GM21576 (cell line): ENCODE data around the gene PRPF18.

Experiments used
- ATAC-seq: cut with Tn5 transposase; IDR thresholded peaks from one replicate; pipeline ENCODE4 v1.9.1; 2021; ENCODE audit warnings: mild to moderate bottlenecking, moderate library complexity; ENCODE audit not compliant: unreplicated experiment

Gene PRPF18

DNA sequence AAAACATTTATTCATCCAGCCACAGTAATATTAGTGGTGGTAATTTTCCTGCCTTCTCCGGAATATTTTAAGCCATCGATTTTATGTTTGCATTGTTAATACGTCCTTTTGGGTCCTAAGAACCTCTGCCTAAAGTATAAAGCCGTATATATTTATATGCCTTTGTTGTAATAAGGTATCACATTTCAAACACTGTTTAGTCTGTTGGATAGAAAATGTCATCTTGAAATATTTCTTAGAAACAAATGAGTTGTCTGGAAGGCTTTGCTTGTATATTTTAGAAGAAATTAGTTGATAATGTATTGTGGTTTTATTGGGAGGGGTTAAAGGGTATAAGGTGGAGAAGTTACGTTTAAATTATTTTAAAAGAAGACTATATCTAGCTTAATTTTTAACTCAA, 11.1 kb downstream of the PRPF18 start:
- ATAC-seq = no peak

DNA sequence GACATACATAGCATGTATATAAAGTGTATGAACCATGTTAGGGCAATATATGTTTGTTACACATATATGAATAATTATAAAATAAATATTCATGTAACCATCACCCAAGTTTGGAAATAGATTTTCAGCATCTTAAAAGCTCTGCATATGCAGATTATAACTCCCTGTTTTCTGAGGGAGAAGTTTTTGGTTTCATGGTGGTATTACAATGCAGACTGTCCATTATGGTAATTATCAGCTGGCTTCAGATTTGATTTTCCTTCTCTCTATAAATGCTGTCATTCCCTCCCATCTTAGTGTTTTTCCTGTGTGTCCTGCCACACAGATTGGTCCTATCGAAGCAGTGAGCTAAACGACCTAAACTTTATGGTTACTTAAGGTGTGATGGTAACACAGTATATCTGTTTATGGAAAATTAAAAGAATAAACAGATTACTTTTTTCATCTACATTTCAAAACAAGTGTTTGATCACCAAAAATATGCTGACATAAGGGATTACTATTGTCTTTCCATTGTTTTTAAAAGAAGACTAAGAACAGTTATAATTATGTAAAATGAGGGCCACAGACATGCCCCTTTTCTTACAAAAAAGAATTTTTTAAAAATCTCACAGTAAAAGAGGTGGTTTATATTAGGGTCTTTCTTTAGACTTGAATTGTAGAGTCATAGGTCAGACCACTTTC, 17.7 kb downstream of the PRPF18 start:
- ATAC-seq = no peak

DNA sequence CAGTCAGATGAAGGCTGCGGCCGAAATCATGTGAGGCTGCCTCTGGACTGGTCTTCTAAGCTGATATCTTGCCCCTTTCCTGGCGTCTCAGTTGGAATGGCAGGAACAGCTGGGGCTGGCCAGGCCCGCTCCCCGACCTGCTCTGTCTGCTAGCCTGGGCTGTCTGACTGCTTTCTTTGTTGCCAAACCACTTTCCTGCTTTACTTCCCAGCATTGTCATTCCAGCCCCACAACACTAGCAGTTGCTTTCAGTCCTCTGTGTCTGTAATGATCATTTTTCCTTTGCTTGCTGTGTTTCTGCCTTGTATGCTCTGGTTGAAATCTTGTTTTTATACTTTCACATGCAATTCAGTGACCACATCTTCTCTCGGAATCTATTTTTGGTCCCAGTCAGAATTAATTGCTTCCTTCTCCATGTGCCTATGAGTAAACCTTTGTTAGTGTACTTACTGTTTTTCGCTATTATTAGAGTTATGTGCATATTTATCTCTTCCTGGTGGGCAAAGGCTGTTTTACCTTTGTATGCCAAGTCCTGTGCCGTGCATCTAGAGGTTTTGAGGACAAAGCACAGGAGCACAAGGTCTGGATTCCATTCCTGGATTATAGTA, 21.6 kb downstream of the PRPF18 start:
- ATAC-seq = no peak

DNA sequence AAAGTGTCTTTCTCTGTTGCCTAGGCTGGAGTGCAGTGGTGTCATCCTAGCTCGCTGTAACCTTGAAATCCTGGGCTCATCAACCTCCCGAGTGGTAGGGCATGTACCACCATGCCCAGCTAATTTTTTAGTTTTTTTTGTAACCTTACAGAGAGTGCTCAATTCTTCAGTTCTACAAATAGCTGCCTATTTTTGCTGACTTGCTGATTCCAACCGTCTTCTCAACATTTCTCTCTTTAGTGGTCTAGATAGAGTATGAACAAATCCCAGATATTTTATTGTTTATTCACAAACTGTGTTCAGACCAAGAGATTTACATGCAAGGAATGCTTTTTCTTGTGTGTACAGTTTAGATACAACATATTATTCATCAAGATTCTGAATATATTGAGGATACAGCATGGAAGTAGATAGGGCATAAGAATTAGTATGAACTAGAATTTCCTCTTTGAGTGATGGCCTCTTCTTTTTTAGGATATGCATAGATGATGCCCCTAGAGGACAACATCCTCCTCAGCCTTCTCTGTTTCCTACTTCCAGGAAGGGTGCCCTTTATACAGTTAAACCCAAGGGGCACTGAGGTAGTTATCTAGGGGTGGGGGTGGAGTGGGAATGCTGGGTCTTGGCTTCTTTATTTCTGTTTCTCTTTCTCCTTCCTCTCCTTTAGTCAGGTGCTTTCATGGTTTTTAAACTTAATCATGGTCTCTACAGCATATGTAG, 26.0 kb downstream of the PRPF18 start:
- ATAC-seq = no peak

DNA sequence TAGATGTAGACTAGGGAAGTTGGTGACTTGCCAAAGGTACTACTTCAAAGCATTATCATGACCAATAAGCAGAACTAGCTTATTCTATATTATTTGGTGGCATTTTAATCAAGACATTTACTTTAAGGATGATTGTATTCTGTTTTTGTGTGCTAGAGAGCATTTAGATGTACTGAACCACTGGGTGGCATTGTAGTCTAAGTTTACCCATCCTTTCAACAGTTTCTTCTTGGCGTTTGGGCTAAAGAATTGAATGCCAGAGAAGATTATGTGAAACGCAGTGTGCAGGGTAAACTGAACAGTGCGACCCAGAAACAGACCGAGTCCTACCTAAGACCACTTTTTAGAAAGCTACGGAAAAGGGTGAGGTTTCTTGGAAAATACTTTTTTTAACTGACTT, 26.8 kb downstream of the PRPF18 start:
- ATAC-seq = no peak

DNA sequence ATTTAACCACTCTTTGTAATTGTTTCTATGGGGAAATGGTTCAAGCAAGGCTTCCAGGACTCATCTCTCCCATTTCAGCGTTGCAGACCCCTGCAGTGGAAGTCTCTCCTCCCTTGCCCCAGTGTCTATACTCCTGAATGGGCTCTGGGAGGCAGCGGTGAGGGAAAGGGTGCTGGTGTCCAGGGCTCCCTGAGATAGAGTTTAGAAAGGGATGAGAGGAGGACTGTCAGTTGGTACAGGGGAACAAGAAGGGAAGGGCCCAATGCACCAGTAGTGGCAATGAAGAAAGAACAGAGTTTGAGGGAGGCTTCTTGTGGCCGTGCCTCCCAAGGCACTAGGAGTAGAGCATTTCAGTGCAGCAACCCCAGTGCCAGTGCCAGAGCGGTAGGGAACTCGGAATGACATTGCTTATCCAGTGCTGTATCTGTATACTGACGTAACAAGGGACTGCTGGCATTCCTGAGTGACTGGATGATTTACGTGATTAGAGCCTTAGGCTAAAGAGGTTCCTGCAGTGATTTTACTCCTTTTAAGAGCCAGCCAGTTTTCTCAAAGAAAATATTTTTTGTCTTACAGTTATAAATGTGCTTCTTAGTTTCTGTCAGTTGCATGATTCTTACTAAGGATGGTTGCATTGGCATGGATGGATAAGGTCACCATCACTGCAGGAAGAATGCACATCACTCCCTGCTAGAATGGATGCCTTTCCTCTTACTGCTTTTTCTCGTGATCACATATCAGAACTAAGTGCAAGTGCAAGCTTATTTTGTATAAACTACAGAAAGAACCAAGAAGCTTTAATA, 28.0 kb downstream of the PRPF18 start:
- ATAC-seq = no peak

DNA sequence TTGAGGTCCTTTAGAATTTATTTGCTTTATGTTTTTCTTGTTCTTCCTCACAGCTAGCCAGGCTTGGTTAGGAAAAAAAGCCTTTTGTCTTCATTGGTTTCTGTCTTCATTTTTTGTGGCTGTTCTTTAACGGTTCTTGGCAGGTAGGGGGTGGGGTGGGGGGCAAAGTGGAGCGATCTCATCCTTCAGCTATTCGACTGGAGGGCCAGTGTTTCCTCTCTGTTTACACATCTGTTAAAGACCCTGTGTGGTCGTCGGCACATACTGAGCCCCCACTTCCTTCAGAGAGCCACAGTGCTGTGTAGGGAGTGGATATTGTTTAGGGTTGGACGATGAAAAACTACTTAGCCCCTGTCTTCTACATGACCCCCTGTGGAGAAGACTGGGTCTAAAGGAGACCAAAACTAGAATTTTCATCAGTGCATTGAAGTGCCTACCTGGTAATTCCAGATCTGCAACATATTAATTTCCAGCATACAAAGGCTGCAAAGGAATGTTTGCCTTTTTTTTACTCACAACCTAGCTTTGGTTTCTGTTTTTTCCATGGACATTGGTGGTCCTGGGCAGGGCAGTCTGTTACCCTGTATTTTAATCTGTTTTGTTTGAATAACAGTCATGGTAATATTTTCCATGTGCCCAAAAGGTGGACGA, 29.0 kb downstream of the PRPF18 start:
- no peak for ATAC-seq

DNA sequence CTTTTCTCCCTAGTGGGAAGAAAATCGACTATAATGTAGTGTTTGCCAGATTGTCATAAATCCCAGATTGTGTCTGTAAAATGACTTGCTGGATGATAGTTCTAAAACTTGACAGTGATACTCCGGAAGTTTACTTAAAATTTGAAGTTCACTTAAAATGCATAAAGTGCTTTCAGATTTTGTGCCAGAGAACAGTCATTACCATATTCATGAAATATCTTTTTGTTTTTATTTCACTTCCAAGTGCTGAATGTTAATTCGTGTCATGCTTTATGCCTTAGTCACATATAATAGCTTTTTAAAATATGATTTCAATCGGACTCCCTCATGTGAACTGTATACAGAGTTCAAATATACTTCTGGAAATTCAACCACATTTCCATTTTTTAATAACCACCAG, 30.4 kb downstream of the PRPF18 start:
- no peak for ATAC-seq

DNA sequence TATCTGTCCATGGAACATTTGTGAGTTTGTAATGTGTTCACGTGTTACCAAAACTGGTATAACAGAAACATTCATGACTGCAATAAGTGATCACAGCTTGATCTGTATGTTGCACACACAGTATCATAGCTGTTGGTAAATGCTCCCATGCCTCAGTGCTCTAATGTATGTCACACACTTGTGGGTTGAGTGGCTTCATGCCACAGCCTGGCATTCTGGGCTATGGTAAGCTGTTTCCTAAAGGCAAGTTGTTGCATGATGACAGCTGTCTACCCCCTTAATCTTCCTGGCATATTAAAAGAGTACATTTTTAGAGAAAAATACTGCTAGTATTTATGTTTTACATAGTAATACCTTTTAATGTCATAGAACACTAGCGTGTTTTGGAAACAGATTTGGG, 35.2 kb downstream of the PRPF18 start:
- ATAC-seq = no peak

DNA sequence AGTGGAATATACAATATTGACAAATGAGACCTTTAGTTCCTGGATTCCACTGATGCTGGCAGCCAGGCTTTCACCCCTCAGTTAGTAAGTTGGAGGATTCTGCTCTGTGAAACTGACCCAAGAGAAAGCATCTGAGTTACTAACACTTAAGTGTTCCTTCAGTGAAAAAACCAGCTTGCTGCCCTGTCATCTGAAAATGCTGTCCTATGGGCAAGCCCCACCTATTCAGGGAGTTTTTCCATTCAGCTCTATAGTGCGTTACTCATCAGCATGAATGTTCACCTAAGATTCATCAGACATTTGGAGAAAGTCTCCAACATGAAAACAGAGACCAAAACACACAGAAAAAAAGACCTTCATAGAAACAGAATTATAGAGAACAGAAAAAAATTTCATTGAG, 37.9 kb downstream of the PRPF18 start:
- ATAC-seq = no peak

DNA sequence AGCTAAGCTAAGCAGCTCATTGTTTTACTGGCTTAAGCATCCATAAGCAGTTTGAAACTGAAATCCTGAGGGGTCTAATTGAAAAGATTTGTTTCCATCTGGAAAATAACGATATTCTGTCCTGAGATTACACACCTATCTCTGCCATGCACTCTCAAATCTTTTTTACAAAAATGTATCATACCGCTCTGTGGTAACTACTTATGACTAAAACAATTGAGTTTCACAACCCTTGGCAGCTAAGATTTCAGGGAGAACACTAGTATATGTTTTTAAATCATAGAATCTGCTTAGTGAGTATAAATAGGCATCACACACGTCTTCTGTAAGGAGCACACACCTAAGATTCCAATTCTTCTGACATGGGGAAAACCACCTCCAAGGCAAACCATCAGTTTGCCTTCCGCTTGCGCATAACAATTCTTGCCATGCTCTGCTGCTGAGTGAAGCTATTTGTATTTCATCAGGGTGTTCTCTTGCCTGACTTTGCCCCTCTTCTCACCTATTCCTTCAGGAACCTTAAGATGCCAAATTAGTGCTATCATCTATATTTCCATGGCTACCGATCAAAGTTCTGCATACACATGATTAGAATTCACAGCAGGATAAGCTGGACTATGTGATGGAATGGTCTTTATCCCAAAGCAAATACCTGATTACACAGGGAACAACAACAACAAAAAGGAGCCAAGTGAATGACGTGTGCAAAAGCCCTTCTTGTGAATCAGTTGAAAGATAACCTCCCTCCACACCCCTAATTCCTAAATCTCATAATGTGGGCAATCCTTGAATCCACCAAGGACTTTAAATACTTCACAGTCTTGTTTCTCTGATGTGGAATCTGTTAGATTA, 40.9 kb downstream of the PRPF18 start:
- no peak for ATAC-seq

DNA sequence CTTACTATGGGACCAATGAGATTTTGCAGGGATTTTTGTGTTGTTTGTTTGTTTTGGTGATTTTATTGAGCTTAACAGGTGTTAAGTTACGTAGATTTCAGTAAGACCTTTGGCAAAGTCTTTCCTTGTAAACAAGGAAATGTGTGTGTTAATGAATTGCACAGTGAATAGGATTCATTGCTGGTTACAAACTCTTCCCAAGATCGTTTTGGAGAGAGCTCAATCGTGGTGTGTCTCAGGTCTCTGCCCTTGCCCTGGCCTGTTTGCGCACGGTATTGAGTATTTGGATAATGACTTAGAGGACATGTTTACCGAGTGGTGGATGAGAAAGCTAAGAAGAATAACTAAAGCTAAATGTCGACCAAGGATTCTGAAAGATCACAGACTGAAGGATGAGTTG, 41.9 kb downstream of the PRPF18 start:
- no peak for ATAC-seq

DNA sequence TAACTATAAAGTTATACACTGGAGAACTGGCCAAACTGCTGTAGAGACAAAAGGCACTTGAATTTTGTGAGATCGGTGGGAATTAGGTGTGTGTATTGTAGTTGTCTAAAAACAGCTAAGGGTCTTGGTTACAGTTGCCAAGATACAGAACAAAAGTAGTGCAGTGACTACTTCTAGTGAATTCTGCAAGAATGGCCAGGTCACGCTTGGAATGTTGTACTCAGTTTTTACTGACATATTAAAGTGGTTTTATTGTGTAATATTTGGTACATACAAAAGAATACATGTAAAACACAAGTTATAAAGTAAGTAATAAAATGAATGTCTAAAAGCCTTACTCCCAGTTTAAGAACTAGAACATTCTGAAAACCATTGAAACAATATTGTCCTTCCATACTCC, 42.4 kb downstream of the PRPF18 start:
- ATAC-seq = no peak

DNA sequence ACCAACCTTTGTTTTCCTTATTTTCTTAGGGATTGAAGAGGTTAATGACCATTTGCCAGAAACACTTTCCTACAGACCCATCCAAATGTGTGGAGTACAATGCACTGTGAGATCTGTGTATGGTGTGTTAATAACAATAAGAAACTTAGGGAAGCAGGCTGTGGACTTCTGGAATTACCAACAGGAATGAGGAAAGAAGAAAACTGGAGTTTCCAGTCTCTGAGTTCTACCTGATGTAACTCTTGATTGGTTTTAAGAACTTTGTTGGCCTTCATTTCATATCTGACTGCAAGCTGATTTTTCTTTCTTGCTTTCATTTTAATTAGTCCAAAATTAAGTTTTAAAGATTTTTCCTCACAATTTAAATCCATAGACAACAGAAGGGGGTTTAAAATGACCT, 43.5 kb downstream of the PRPF18 start:
- ATAC-seq = no peak

DNA sequence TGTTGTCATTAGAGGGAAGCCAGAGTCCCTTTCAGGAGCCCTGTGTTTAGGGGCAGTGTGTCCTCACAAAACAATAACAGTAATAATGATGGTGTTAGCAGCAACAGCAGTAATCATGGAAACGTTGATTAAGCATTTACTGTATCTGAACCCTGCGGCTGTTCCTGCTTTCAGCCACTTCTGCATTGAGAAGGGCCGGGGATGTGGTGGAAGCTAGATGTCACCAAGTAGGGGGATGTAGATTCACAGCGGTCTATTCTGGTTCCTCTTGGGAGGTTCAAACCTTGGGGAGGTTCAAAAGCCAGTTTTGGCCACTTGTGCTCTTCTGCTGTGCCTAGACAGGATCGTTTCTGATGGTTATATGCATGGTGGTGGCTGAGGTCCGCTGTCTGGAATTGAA, 44.8 kb downstream of the PRPF18 start:
- ATAC-seq = no peak

DNA sequence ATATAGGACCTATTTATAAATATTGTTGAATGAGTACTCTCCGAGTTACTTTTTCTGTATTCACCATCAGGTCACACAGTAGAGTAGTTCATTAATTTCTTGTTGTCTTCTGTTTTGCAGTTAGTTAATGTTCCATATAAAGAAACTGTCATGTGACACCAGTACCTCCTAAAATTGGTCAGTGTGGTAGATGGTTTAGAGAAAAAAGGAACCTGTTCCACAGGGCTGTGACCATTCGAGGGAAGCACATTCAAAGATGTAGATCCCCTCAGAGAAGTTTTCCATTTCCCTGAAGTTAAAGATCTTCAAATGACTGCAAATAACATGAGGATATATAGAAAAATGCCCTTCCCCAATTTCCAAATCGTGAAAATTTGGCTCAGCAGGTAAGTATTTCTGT, 45.7 kb downstream of the PRPF18 start:
- no peak for ATAC-seq

DNA sequence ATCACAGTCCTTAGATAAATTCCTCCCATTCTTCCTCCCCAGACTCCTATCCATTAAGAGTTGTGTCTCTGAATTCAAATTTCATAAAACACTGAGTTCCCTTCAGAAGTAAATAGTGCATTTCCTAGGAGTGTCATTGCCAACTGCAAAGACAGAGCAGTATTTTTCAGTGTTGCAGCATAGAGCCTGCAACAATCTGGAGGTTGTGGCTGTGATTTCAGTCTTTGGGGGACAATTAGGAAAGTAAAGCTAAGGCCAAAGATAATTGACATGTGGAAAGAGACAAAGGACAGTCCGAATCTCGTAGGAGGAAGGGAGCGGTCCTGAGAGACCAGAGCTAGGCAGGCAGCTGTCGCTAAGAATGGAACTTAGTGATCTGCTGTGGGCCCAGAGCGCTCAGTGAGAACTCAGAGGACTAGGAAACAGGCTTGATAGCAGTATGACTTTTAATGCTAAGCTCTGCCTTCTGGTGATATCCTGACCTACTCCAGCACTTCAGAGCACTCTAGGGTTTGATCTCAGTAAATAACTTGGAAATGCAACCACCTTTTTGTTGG, 46.2 kb downstream of the PRPF18 start:
- ATAC-seq = no peak

DNA sequence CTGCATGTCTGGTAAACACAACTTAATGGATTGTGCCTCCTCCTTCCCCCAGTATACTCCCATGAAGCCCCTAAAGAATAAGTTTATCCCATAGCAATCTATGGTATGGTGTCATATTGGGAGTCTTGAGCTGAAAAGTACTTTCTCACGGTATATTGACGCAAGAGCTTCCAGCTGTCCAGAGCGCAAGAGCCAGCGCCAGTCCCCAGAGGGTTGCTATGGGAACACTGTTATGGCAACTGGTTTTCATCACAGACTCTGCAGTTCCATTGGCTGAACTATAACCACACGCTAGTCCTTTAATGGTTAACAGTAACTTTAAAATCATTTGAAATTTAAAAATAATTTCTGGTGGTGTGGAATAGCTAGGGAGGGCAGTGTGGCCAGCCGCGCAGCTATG, 46.9 kb downstream of the PRPF18 start:
- ATAC-seq = no peak

DNA sequence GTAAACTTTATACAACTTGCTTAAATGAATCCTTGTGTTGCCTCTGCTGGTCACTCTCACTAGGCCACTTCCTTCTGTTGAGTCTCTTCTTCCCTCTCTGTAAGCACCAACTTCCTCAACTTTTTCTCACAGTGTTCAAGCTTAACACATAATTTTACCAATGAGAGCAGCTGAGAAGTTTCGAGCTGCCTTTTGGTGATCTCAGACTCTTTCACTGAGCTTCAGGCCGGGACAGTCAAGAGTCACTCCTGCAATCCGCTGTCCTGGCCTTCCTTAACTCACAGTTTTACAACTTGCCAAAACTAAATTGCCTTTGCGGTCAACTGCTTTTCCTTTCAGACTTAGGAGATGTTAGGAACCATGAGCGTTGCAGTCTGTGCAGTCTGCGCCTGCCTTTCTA, 47.4 kb downstream of the PRPF18 start:
- ATAC-seq = no peak

DNA sequence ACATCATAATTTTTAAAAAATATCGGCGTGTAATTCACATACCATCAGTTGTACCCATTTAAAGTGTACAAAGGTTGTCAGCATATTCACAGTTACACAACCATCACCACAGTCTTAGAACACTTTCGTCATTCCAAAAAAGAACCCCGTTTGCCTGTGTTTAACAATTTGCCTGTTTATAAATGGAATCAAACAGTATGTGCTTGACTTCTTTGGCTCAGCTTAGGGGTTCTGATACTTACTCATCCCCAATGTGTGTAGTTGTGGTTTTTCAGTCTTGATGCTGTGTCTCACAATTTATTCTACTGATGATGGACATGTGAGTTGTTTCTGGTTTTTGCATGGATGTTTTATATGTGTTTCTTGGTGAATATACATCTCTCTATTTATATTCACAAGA, 50.0 kb downstream of the PRPF18 start:
- ATAC-seq = no peak
